GM23248 (cell line): ENCODE data around the gene CHN1. TPM values are rescaled to one million over a fixed set of nuclear protein-coding genes. Genes with fewer than 3 reads are reported as not detected.

Source experiments
- DNase-seq: peaks from one replicate; pipeline ENCODE4 v3.0.0-alpha.2; 2015
- H2AFZ ChIP-seq: fragments of 200-600 bp; sonication (generic); 2 replicates; pipeline ENCODE4 v1.6.1; 2016; ENCODE audit warnings: antibody characterized with exemption
- H3F3A ChIP-seq: fragments of 200-600 bp; sonication (generic); 2 replicates; pipeline ENCODE4 v1.6.1; 2016; ENCODE audit warnings: mild to moderate bottlenecking, antibody characterized with exemption, mixed run types; ENCODE audit not compliant: insufficient read depth
- H3K27ac ChIP-seq: fragments of 200-600 bp; sonication (generic); 2 replicates; pipeline ENCODE4 v1.5.1; 2016; ENCODE audit warnings: mild to moderate bottlenecking
- H3K27me3 ChIP-seq: fragments of 200-600 bp; sonication (generic); replicated peaks from 2 replicates; pipeline ENCODE4 v1.6.1; 2016; ENCODE audit warnings: mild to moderate bottlenecking; ENCODE audit not compliant: insufficient read depth
- H3K36me3 ChIP-seq: fragments of 200-600 bp; sonication (generic); 2 replicates; pipeline ENCODE4 v1.6.1; 2016; ENCODE audit warnings: low read depth, mild to moderate bottlenecking
- H3K4me1 ChIP-seq: fragments of 200-600 bp; sonication (generic); 2 replicates; pipeline ENCODE4 v1.6.1; 2016; ENCODE audit warnings: mild to moderate bottlenecking; ENCODE audit not compliant: insufficient read depth
- H3K4me2 ChIP-seq: fragments of 200-600 bp; sonication (generic); one replicate; pipeline ENCODE4 v1.6.1; 2016; ENCODE audit warnings: mild to moderate bottlenecking; ENCODE audit not compliant: unreplicated experiment
- H3K4me3 ChIP-seq: fragments of 200-600 bp; sonication (generic); 2 replicates; pipeline ENCODE4 v1.5.1; 2016; ENCODE audit warnings: mild to moderate bottlenecking
- H3K79me2 ChIP-seq: fragments of 200-600 bp; sonication (generic); 2 replicates; pipeline ENCODE4 v1.6.1; 2016; ENCODE audit warnings: mild to moderate bottlenecking; ENCODE audit not compliant: insufficient read depth
- H3K9ac ChIP-seq: fragments of 200-600 bp; sonication (generic); 2 replicates; pipeline ENCODE4 v1.6.1; 2016; ENCODE audit warnings: mild to moderate bottlenecking
- H3K9me2 ChIP-seq: fragments of 200-600 bp; sonication (generic); 2 replicates; pipeline ENCODE4 v1.6.1; 2016; ENCODE audit warnings: mixed run types, mild to moderate bottlenecking, moderate library complexity; ENCODE audit not compliant: insufficient read depth
- H3K9me3 ChIP-seq: fragments of 200-600 bp; sonication (generic); one replicate; pipeline ENCODE4 v1.6.1; 2017; ENCODE audit warnings: low read depth
- H4K20me1 ChIP-seq: fragments of 200-600 bp; sonication (generic); 2 replicates; pipeline ENCODE4 v1.6.0; 2016; ENCODE audit not compliant: insufficient read depth
- EZH2 ChIP-seq: fragments of 200-600 bp; sonication (generic); IDR thresholded peaks from 2 replicates; pipeline ENCODE4 v1.6.1; 2018; ENCODE audit warnings: antibody characterized with exemption, mild to moderate bottlenecking; ENCODE audit not compliant: insufficient read depth, poor library complexity, severe bottlenecking
- EZH2phosphoT487 ChIP-seq: fragments of 200-600 bp; sonication (generic); IDR thresholded peaks from 2 replicates; pipeline ENCODE4 v1.6.1; 2018; ENCODE audit warnings: antibody characterized with exemption, moderate library complexity, mild to moderate bottlenecking, low read depth; ENCODE audit not compliant: insufficient read depth
- WGBS, 2 experiments: methylation state at CpG; one replicate each; pipeline ENCODE4 v1.1.6; 2015 to 2017; ENCODE audit warnings: low lambda C conversion rate in 2 of 2, low coverage in 1 of 2; ENCODE audit errors: missing lambda C conversion rate in 2 of 2; 5-methylcytosine and 5-hydroxymethylcytosine counted together
- in situ Hi-C: fragments of 300-500 bp; cut with MboI; formaldehyde crosslinking; loops from 2 replicates; pipeline ENCODE4 v1.15.0; 2020
- polyA plus RNA-seq: library from polyadenylated mRNA; unstranded; fragments of >200 nt; fragmentation: Nextera tagmentation; extraction: Ambion mirVana; gene quantifications from 2 replicates; pipeline ENCODE4 v1.2.1, GENCODE V29; 2016
- total RNA-seq: library from RNA; depleted of rRNA; stranded (reverse); fragments of >200 nt; shearing (Covaris generic); gene quantifications from 2 replicates; pipeline ENCODE4 v1.2.3, GENCODE V29; 2014

CHN1 gene
- total and polyA plus RNA-seq, 2 experiments from 2014 or later: 115 to 130 TPM

- Histone ChIP-seq H3F3A (no peaks in the 10 kb centered on the region), H3K27ac (no peak overlapping the region), H3K79me2 (no peaks in the 10 kb centered on the region), H3K9me2 (no peaks in the 10 kb centered on the region; the same call in 1 of the 2 replicates), H3K36me3 (no peaks in the 10 kb centered on the region), H3K27me3 (no peaks in the 10 kb centered on the region), H4K20me1 (no peaks in the 10 kb centered on the region), H3K4me1 (no peaks in the 10 kb centered on the region), H3K4me2 (no peak overlapping the region), H2AFZ (no peak overlapping the region), H3K9me3 (no peaks in the 10 kb centered on the region), H3K9ac (no peak overlapping the region), H3K4me3 (no peak overlapping the region)
- WGBS, 2 experiments: 95% methylated on average over 6 of the region's 6 CpGs
- in situ Hi-C loops: no loop called here
- TF ChIP-seq EZH2phosphoT487: no peak
- no peak for TF ChIP-seq EZH2
- DNase-seq: no peak
These were observed 85.1 kb downstream of the CHN1 start for GRCh38 chr2:174919947-174920595.

- no peak overlapping the region; the same call in 1 of the 2 replicates for H2AFZ ChIP-seq
- no peaks in the 10 kb centered on the region for H3K36me3 ChIP-seq
- H3F3A ChIP-seq: no peaks in the 10 kb centered on the region
- no peaks in the 10 kb centered on the region for H3K9me3 ChIP-seq
- DNase-seq: no peak
- H3K4me2 ChIP-seq: no peak overlapping the region
- no peaks in the 10 kb centered on the region for H3K27me3 ChIP-seq
- 95 to 100% methylated on average over 1 of the region's 1 CpG for WGBS, 2 experiments
- H3K79me2 ChIP-seq: no peaks in the 10 kb centered on the region
- H3K9ac ChIP-seq: no peak overlapping the region
- H4K20me1 ChIP-seq: no peaks in the 10 kb centered on the region
- TF ChIP-seq EZH2phosphoT487 (no peak), EZH2 (no peak)
- H3K4me1 ChIP-seq: no peaks in the 10 kb centered on the region
- in situ Hi-C loops: no loop called here
- no peaks in the 10 kb centered on the region; the same call in 1 of the 2 replicates for H3K9me2 ChIP-seq
- H3K4me3 ChIP-seq: no peak overlapping the region
- no peak overlapping the region for H3K27ac ChIP-seq
These were observed 86.2 kb downstream of the CHN1 start for GRCh38 chr2:174918886-174919526.

- Histone ChIP-seq H3K4me1 (no peaks in the 10 kb centered on the region), H3K9me2 (no peaks in the 10 kb centered on the region), H3K9me3 (no peaks in the 10 kb centered on the region), H3F3A (no peaks in the 10 kb centered on the region), H3K27ac (no peak overlapping the region), H4K20me1 (no peaks in the 10 kb centered on the region), H3K4me2 (no peak overlapping the region), H2AFZ (no peak overlapping the region), H3K36me3 (no peaks in the 10 kb centered on the region), H3K27me3 (no peaks in the 10 kb centered on the region), H3K4me3 (no peak overlapping the region), H3K9ac (no peak overlapping the region), H3K79me2 (no peaks in the 10 kb centered on the region)
- no peak for DNase-seq
- in situ Hi-C loops: no loop called here
- TF ChIP-seq EZH2phosphoT487: no peak
- TF ChIP-seq EZH2: no peak
- WGBS, 2 experiments: 91% methylated on average over 4 of the region's 4 CpGs
These were observed 88.8 kb downstream of the CHN1 start for GRCh38 chr2:174916270-174916930.

DNA sequence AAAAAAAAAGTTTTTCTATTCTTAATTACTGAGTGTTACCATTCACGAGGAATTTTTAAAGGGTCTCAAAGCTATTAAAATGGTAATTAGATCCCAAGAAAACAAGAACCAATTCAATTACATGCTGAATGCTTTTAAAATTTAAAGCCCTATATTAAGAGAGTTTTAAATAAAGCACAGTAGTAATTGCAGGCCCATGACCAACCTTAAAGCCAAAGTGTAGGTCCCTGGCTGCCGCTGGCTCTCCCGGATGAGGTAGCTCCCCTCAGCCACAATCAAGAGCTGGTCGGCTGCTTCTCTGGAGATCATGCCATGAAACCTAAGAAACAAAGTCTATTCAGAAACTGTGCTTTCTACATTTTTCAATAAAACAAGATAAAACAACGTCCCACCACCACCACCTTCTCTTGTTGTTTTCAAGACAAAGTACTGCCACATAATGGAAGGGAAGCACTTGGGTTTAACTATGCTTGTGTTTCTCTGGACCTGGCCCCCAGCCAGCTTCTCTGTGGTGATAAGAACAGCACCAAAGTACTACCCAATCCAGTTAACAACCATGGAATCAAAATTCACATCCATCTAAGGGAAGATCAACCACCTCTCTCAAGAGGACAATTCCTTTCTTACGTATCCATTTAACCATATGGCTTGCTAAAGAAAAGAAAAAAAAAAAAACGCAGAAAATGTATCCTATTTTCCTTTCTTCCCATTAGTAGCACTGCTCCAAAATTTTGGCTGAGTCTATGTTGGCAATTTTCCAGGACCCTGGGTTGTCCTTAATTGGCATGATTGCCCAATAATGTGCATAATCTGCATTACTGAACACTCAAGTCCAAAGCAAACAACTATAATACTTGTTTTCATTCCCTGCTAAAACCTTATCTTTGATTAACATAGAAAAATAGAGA is 90.1 kb downstream of the CHN1 start:
- no peak overlapping the region for H2AFZ ChIP-seq
- H3K4me2 ChIP-seq: no peak overlapping the region
- H3K4me3 ChIP-seq: no peak overlapping the region
- H4K20me1 ChIP-seq: no peaks in the 10 kb centered on the region
- no peak overlapping the region for H3K9ac ChIP-seq
- no peaks in the 10 kb centered on the region for H3K4me1 ChIP-seq
- H3K9me3 ChIP-seq: no peaks in the 10 kb centered on the region
- no peaks in the 10 kb centered on the region for H3K79me2 ChIP-seq
- no peaks in the 10 kb centered on the region for H3K9me2 ChIP-seq
- TF ChIP-seq EZH2phosphoT487 (no peak), EZH2 (no peak)
- H3F3A ChIP-seq: no peaks in the 10 kb centered on the region
- no peaks in the 10 kb centered on the region for H3K36me3 ChIP-seq
- DNase-seq: no peak
- WGBS, 2 experiments: 90 to 93% methylated on average over 7 of the region's 7 CpGs
- in situ Hi-C loops: no loop called here
- no peaks in the 10 kb centered on the region for H3K27me3 ChIP-seq
- H3K27ac ChIP-seq: no peak overlapping the region
